NCI-H128 (cell line): ENCODE results near the gene COL4A1.
"Not testable (repeated sequence)": the region's sequence is repeated elsewhere in the genome, so short reads cannot be mapped to it uniquely, and the experiment has no call there.

ENCODE experiments used
- DNase-seq: peaks from one replicate; lab custom pipeline; 2025; ENCODE audit not compliant: unreplicated experiment; lab: John Stamatoyannopoulos, UW

COL4A1 gene

GRCh38 chr13:110324026-110324749, 17.2 kb upstream of the COL4A1 start:
- DNase-seq = no peak

GRCh38 chr13:110323172-110323891, 16.4 kb upstream of the COL4A1 start:
- no peak for DNase-seq

- DNase-seq = no peak
Measured at GRCh38 chr13:110322828-110323171, 15.8 kb upstream of the COL4A1 start.

DNA sequence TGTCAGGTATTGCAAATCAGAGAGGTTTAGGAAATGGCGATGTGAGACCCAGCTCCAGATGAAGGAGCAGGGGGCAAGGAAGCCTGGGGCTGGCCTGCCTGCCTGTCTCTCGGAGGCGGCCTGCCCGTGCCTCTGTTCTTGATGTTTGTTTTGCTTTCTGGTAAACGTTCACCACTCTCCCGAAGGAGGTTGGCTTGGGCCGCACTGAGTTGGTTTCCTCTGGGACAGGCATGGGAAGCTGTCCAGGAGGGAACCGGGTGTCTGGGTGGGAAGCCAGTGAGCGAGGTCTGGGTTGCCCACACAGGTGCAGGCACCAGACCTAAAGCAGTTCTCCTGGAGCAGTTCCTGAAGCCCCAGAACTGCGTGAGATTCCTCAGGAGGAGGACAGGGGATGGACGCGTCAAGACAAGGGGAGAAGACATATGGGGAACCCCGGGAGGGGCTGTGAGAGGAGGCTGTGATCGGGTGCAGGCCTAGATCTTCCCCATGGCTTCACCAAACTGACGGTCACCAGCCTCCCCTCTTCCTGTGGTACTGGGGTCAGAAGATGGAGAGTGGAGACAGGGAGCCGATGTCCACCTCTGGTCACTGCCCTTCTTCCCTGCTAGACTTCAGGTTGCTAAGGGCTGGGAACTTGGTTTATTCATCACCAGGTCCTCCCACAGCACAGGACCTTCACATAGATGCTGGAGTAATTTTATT, 15.3 kb upstream of the COL4A1 start:
- no peak for DNase-seq

DNA sequence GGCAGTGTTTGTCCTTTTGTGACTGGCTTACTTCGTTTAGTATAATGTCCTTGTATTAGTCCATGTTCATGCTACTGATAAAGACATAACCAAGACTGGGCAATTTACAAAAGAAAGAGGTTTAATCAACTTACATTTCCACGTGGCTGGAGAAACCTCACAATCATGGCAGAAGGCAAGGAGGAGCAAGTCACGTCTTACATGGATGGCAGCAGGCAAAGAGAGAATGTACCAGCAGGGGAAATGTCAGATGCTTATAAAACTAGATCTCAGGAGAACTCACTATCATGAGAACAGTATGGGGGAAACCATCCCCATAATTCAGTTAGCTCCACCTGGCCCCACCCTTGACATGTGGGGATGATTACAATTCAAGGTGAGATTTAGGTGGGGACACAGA, 14.6 kb upstream of the COL4A1 start:
- not testable (repeated sequence) for DNase-seq

DNA sequence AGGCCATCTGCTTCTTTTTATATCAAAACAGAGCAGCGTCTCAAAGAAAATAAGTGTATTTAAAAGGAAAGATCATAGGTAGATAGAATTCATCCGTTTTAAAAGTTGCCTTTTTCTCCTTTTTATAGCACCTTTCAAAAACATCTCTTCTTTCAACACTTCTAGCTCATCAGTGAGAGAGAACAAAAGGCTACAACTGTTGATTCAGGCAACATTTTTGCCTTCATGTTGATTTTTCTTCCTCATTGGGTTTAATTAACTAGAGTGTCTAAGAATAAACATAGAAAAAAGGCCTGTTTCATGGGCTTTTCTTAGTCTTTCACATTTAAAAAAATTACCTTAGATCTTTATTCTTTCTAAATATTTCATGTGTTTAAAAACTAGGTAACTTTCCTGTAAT, 13.7 kb upstream of the COL4A1 start:
- no peak for DNase-seq

DNA sequence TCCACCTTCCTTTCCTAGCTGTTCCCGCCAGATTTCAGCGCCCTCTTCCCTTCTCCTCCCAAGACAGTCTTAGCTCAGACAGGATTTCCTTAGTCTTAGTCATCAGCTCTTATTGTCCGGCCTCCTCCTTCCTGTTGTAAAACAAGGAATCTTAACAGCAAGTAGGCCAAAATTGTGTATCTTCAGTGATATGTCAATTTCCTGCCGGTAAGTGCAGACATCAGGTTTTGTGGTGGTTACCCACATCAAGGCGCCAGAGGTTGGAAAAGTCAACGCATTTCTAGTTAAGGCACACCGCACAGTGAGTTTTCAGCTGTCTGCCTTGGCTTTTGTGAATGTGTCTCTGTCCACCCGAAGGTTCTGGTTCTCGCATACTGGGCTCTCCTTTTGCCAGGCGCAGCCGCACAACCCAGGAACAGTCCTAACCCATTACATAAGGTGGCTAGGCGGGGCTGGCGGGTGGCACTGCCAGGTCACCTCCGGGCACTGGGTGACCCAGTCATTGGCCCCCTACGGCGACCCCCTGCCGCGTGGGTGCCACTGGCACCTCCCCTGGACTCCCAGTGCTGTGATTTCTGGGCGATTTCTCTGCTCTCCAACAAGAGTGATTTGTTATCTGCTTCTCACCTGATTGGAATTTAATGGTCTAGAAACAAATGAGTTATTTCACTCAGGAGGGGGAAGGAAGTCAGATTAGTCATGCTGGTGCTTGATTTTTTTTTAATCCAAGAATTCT, 13.0 kb upstream of the COL4A1 start:
- DNase-seq = no peak

GRCh38 chr13:110319397-110319773, 12.4 kb upstream of the COL4A1 start:
- no peak for DNase-seq

GRCh38 chr13:110318920-110319319, 12.0 kb upstream of the COL4A1 start:
- no peak for DNase-seq

GRCh38 chr13:110317496-110318195, 10.7 kb upstream of the COL4A1 start:
- DNase-seq = no peak

- no peak for DNase-seq
Measured at GRCh38 chr13:110317093-110317492, 10.1 kb upstream of the COL4A1 start.

DNA sequence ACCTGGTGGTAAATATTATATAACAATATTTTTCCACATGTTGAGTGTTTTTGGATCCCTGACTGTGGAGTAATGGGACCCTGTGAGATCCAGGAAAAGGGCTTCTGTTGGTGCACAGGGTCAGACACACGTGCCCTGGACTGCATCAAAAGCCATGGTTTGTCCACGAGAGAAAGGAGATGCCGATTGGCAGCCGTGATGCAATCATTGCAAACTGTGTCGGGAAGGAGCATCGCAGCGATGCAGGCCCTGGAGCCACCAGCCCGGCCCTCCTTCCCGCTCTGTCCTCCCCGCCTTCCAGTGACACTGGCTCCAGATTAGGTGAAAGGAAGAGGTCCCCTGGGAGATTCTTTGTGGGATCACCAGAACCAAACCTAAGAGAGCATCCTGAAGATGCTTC, 9.2 kb upstream of the COL4A1 start:
- no peak for DNase-seq

DNA sequence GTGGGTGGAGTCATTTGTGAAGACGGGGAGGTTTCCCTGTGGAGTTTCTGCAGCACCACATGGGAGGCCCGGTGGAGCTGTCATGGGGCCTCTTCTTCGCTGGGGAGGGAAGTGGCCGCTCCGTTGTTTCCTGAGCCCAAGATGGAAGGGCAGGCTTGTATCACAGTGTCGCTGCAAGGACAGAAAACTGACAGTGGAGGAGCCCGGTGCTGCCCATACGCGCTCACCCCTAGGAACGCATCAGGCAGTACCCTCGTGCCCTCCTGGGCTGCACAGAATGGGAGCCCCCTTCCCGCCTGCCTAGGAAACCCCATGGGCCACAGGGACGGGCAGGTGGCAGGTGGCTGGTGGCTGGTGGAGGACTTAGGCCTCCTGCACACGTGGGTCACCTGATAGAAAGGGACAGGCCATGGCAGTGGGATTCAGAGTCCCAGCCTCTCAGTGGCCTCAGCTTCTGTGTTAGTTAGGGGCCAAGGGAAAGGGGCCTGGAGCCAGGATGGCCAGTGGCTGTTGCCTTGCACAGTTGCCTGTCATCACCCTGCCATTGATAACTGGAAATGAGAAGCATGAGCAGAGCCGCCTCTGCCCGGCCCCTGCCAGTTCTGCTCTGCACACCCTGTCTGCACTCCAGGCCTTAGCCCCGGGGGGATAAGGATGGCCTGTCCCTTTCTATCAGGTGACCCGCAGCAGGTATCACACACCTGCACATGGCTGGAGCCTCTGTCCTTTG, 7.7 kb upstream of the COL4A1 start:
- DNase-seq = no peak

DNA sequence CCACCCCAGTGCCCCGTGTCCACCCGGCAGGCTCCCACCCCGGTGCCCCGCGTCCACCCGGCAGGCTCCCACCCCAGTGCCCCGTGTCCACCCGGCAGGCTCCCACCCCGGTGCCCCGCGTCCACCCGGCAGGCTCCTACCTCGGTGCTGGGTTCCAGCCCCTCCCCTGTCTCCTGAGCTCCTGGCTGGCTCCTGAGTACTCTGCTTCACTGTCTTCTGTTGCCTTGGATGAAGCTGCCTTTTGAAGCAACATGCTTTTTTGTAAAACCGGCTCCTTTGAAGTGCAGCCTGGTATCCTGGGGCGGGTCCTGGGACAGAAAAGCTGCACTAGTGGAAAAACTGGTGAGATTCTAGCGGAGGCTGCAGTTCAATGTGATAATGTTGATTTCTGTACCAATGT, 6.8 kb upstream of the COL4A1 start:
- not testable (repeated sequence) for DNase-seq

- not testable (repeated sequence) for DNase-seq
Measured at GRCh38 chr13:110313261-110313660, 6.3 kb upstream of the COL4A1 start.

GRCh38 chr13:110312339-110313031, 5.5 kb upstream of the COL4A1 start:
- DNase-seq = no peak

DNA sequence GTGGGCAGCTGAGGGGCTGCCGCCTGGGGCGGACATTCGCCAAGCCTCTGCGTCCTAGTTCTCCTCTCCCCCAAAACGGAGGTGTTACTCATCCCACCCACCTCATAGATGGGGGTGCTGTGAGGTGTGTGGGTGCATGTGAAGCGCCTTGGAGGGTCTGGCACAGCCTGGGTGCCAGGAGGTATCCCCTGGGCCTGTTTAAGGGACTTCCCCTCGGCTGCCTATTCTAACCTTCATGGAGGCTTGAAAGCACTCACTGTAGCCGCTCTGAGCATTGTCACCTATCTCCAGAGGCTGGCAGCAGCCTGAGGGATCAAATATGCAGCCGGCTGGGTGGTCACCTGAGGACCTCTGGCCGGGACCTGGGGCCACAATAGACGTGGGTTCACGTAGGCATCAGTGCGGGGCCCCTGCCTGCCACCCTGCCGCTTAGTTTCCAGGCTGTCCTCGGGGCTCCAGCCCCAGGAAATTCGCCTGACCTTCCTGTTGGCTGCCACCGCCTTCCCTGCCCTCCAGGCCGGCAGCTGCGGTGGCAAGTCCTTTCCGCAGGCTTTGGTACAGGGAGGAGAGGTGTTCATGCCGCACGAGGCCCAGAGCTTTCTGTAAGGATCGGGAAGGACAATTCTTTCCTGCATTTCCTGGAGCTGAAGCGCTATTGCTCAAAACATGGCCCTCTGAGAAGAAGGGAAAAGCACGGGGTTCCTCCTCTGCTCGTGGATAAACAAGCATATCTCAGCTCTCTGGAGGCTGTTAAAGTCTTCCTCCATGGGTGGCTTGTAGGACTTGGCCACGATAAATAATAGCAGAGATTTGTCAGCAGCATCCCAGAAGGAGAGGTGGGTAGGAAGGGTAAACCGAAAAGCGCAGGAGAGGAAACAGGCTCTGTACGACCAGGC, 4.7 kb upstream of the COL4A1 start:
- DNase-seq = no peak

GRCh38 chr13:110310541-110311442, 3.8 kb upstream of the COL4A1 start:
- DNase-seq = no peak
